ENCODE results near the gene ANKRD13D.

The ANKRD13D gene

GRCh38 chr11:67323526-67323925 is 34.4 kb downstream of the ANKRD13D start:
- H3K4me3 ChIP-seq (ENCODE audit: low read length), result no peak overlapping the region
- TF ChIP-seq, protein P1, sequence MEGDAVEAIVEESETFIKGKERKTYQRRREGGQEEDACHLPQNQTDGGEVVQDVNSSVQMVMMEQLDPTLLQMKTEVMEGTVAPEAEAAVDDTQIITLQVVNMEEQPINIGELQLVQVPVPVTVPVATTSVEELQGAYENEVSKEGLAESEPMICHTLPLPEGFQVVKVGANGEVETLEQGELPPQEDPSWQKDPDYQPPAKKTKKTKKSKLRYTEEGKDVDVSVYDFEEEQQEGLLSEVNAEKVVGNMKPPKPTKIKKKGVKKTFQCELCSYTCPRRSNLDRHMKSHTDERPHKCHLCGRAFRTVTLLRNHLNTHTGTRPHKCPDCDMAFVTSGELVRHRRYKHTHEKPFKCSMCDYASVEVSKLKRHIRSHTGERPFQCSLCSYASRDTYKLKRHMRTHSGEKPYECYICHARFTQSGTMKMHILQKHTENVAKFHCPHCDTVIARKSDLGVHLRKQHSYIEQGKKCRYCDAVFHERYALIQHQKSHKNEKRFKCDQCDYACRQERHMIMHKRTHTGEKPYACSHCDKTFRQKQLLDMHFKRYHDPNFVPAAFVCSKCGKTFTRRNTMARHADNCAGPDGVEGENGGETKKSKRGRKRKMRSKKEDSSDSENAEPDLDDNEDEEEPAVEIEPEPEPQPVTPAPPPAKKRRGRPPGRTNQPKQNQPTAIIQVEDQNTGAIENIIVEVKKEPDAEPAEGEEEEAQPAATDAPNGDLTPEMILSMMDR (IDR thresholded peaks at IDR 0.05; ENCODE audit: insufficient read depth, low read depth, low read length, missing control alignments), result no peak
- DNase-seq (ENCODE audit: low read depth), result no peak

DNA sequence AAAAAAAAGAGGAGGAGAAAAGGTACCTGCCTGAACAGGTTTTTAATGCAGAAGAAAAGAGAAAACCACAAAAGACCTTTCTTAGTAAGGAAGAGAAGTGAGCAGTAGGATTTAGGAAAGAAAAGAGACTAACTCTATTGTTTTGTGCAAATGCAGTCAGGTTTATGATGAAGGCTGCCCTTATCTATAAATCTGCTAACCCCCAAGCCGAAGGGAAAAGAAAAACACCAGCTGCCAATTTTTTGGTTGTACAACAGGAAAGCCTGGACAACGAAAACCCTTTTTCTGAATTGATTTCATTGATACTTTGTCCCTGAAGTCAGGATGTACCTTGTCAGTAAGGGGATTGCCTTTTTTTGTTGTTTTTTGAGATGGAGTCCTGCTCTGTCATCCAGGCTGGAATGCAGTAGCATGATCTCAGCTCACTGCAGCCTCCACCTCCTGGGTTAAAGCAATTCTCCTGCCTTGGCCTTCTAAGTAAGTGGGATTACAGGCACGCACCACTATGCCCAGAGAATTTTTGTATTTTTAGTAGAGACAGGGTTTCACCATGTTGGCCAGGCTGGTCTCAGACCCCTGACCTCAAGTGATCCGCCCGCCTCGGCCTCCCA is 43.1 kb downstream of the ANKRD13D start:
- TF ChIP-seq, protein P1 (IDR thresholded peaks at IDR 0.05; ENCODE audit: insufficient read depth, low read depth, low read length, missing control alignments), result no peak
- no peak overlapping the region for H3K4me3 ChIP-seq (ENCODE audit: low read length)
- peak; percentile 38 for DNase-seq (ENCODE audit: low read depth)

- TF ChIP-seq, protein P1 (IDR thresholded peaks at IDR 0.05; ENCODE audit: insufficient read depth, low read depth, low read length, missing control alignments), result no peak
- DNase-seq (ENCODE audit: low read depth), result no peak
- no peak overlapping the region for H3K4me3 ChIP-seq (ENCODE audit: low read length)
These were observed 48.2 kb downstream of the ANKRD13D start for GRCh38 chr11:67337257-67337656.

- TF ChIP-seq, protein P1 (IDR thresholded peaks at IDR 0.05; ENCODE audit: insufficient read depth, low read depth, low read length, missing control alignments), result no peak
- H3K4me3 ChIP-seq (ENCODE audit: low read length), result no peak overlapping the region
- DNase-seq (ENCODE audit: low read depth), result no peak
These were observed 55.2 kb downstream of the ANKRD13D start for GRCh38 chr11:67344264-67344663.

DNA sequence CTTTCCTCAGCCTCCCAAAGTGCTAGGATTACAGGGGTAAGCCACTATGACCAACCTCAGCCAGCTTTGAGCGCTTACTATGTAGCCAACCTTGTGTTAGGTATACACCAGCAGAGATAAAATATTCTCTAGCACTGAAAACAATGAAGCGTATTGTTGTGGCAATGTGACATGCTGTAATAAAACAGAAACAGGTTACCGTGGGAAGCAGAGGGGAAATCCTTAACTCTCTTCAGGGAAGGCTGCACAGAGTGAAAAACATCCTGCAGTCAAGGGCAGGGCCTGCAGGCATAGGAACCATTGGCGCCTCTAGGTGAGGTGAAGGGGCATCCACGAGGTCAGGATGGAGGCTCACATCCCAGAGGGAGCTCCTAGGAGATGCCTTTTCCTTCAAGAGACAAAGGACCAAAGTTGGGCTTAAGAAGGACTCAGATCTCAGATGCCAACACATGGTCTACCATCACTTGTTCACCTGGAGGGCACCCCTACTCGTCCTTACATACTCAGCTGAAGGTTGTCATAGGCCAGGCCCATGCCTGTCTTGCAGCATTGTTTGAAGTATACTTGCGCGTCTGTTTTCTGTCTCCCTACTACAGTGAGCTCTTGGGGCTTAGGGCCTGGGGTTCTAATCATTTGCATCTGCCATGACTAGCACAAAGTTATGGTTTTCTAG is 56.3 kb downstream of the ANKRD13D start:
- TF ChIP-seq, protein P1 (IDR thresholded peaks at IDR 0.05; ENCODE audit: insufficient read depth, low read depth, low read length, missing control alignments), result no peak
- no peak overlapping the region for H3K4me3 ChIP-seq (ENCODE audit: low read length)
- no peak for DNase-seq (ENCODE audit: low read depth)

DNA sequence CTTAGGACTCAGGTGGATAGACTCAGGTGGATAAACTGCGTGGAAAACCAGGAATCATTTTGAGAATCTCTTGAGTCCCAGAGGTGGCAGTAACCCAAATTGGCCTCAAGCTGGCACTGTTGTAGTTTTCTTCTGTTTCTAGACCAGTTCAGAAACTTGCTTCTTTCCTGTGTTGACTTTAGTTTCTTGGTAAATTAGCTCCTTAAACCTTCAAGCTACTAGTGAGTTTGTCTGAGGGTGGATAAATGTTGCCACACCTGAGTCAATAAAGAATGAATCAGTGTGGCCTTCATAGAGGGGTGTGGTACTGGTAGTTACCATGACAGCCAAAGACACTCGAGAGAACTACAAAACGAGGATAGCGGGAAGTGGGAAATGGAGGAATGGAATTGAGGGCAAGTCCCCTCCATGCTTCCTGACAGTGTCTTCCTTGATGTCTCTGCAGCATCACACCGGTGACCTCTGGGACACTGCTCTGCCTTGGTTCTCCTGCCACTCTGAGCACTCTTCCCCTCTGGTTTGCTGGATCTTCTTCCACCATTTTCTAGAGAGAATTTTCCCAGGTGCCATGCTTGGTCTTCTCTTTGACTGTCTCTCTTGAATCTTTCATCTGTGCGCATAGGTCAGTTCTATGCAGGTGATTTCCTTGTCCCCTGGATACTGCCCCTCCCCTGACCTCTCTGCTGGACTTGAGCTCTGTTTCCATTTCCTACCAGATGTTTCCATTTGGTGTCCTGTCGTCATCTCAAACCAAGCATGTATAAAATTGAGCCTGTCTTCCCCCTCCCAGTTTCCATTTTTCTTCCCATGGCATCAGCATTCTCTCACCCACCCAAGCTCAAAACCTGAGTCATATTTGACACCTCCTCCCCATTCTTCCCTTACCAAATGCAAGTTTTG is 57.1 kb downstream of the ANKRD13D start:
- TF ChIP-seq, protein P1 (IDR thresholded peaks at IDR 0.05; ENCODE audit: insufficient read depth, low read depth, low read length, missing control alignments), result peak; percentile 98
- H3K4me3 ChIP-seq (ENCODE audit: low read length), result no peak overlapping the region
- peak; percentile 96 for DNase-seq (ENCODE audit: low read depth)

Data from epithelial cell of esophagus (primary cell).